Neural cell (in vitro differentiated cells): Measurements from ENCODE around the gene POLR1A. TPM values are rescaled to one million over a fixed set of nuclear protein-coding genes. Genes with fewer than 3 reads are reported as not detected.

Experiments used
- H2AFZ ChIP-seq: fragments of 200-600, 300-800 bp; sonication (generic), shearing (Covaris generic); 2 replicates; pipeline ENCODE4 v1.6.0; 2014; ENCODE audit warnings: low read depth, mild to moderate bottlenecking, antibody characterized with exemption, low read length, moderate library complexity
- H3F3A ChIP-seq: fragments of 200-600 bp; shearing (Covaris generic); 2 replicates; pipeline ENCODE4 v1.6.1; 2016; ENCODE audit warnings: mild to moderate bottlenecking, moderate library complexity, mixed read lengths, antibody characterized with exemption, low read length; ENCODE audit not compliant: insufficient read depth, poor library complexity, severe bottlenecking
- H3K27ac ChIP-seq: fragments of 200-600, 300-800 bp; sonication (generic), shearing (Covaris generic); 2 replicates; pipeline ENCODE4 v1.5.1; 2014; ENCODE audit warnings: mild to moderate bottlenecking, low read length, moderate library complexity
- H3K27me3 ChIP-seq: fragments of 300-800, 200-600 bp; sonication (generic), shearing (Covaris generic); 2 replicates; pipeline ENCODE4 v1.6.0; 2014; ENCODE audit warnings: mild to moderate bottlenecking, low read depth, low read length, moderate library complexity; ENCODE audit not compliant: insufficient read depth
- H3K36me3 ChIP-seq: fragments of 300-800, 200-600 bp; sonication (generic), shearing (Covaris generic); 2 replicates; pipeline ENCODE4 v1.5.1; 2014; ENCODE audit warnings: mild to moderate bottlenecking, antibody characterized with exemption, low read length, moderate library complexity; ENCODE audit not compliant: insufficient read depth
- H3K4me2 ChIP-seq: fragments of 300-800, 200-600 bp; sonication (generic), shearing (Covaris generic); 2 replicates; pipeline ENCODE4 v1.6.0; 2014; ENCODE audit warnings: mild to moderate bottlenecking, low read length
- H3K4me3 ChIP-seq: fragments of 300-800, 200-600 bp; sonication (generic), shearing (Covaris generic); 2 replicates; pipeline ENCODE4 v1.5.1; 2014; ENCODE audit warnings: mild to moderate bottlenecking, low read length, moderate library complexity
- H3K79me2 ChIP-seq: fragments of 200-600 bp; shearing (Covaris generic); replicated peaks from 2 replicates; pipeline ENCODE4 v1.6.0; 2014; ENCODE audit warnings: mild to moderate bottlenecking, low read length, moderate library complexity; ENCODE audit not compliant: insufficient read depth
- H3K9ac ChIP-seq: fragments of 300-800, 200-600 bp; sonication (generic), shearing (Covaris generic); 2 replicates; pipeline ENCODE4 v1.6.1; 2016; ENCODE audit warnings: mild to moderate bottlenecking, low read length, mixed read lengths
- H3K9me2 ChIP-seq: fragments of 200-600 bp; shearing (Covaris generic); 2 replicates; pipeline ENCODE4 v1.6.1; 2016; ENCODE audit warnings: mild to moderate bottlenecking, low read length, mixed read lengths; ENCODE audit not compliant: insufficient read depth
- H3K9me3 ChIP-seq: fragments of 200-600, 300-800 bp; sonication (generic), shearing (Covaris generic); 2 replicates; pipeline ENCODE4 v1.6.1; 2016; ENCODE audit warnings: mild to moderate bottlenecking, mixed run types, low read length, moderate library complexity, mixed read lengths
- H4K20me1 ChIP-seq: fragments of 200-600 bp; shearing (Covaris generic); 2 replicates; pipeline ENCODE4 v1.6.1; 2016; ENCODE audit warnings: mild to moderate bottlenecking, mixed run types; ENCODE audit not compliant: insufficient read depth
- EP300 ChIP-seq: fragments of 450-650 bp; conservative IDR thresholded peaks from 2 replicates; pipeline ENCODE4 v1.6.1; 2014; ENCODE audit warnings: antibody characterized with exemption, mild to moderate bottlenecking, moderate library complexity; ENCODE audit not compliant: poor library complexity, severe bottlenecking
- EZH2 ChIP-seq: fragments of 200-600, 300-800 bp; shearing (Covaris generic), sonication (generic); IDR thresholded peaks from 2 replicates; pipeline ENCODE4 v1.6.1; 2014; ENCODE audit warnings: antibody characterized with exemption, low read length, borderline replicate concordance, mild to moderate bottlenecking; ENCODE audit not compliant: insufficient read depth, poor library complexity, severe bottlenecking
- MXI1 ChIP-seq: fragments of 450-650 bp; conservative IDR thresholded peaks from 2 replicates; pipeline ENCODE4 v1.6.1; 2014; ENCODE audit warnings: antibody characterized with exemption, mild to moderate bottlenecking; ENCODE audit not compliant: poor library complexity, severe bottlenecking
- POLR2AphosphoS5 ChIP-seq: IDR thresholded peaks from 2 replicates; pipeline ENCODE4 v1.6.1; 2012
- RAD21 ChIP-seq: fragments of 450-650 bp; conservative IDR thresholded peaks from 2 replicates; pipeline ENCODE4 v1.6.1; 2014; ENCODE audit warnings: antibody characterized with exemption, mild to moderate bottlenecking, moderate library complexity
- REST ChIP-seq: IDR thresholded peaks from 2 replicates; pipeline ENCODE4 v1.6.1; 2012; ENCODE audit warnings: borderline replicate concordance
- SMC3 ChIP-seq: fragments of 450-650 bp; conservative IDR thresholded peaks from 2 replicates; pipeline ENCODE4 v1.6.1; 2014; ENCODE audit warnings: antibody characterized with exemption, mild to moderate bottlenecking, moderate library complexity; ENCODE audit not compliant: poor library complexity
- TAF1 ChIP-seq: IDR thresholded peaks from 2 replicates; pipeline ENCODE4 v1.6.1; 2012; ENCODE audit warnings: low read depth
- polyA plus RNA-seq: library from polyadenylated mRNA; depleted of rRNA; stranded (reverse); fragments of >200 nt; gene quantifications from 2 replicates; pipeline ENCODE4 v1.2.3, GENCODE V29; 2014
- TF ChIP-seq, protein P1 (sequence below): fragments of 450-650 bp; IDR thresholded peaks from 2 replicates; pipeline ENCODE4 v1.5.1; 2014; ENCODE audit warnings: antibody characterized with exemption, mild to moderate bottlenecking, moderate library complexity; ENCODE audit not compliant: poor library complexity, severe bottlenecking

The POLR1A gene
- polyA plus RNA-seq, 1 donor from 2014 or later: 5.4 TPM

GRCh38 chr2:86048383-86048701, 57.3 kb downstream of the POLR1A start:
- H3K4me2 ChIP-seq: no peak overlapping the region
- H3K27ac ChIP-seq: no peak overlapping the region
- H3K4me3 ChIP-seq: no peak overlapping the region
- no peaks in the 10 kb centered on the region for H3K27me3 ChIP-seq
- H3K36me3 ChIP-seq: no peaks in the 10 kb centered on the region
- H2AFZ ChIP-seq: no peak overlapping the region
- no peaks in the 10 kb centered on the region for H3K9me3 ChIP-seq
- H3K9ac ChIP-seq: no peak overlapping the region
- no peaks in the 10 kb centered on the region for H3K9me2 ChIP-seq
- H3F3A ChIP-seq: no peaks in the 10 kb centered on the region
- TF ChIP-seq MXI1: no peak
- no peak for TF ChIP-seq EZH2
- no peak for TF ChIP-seq RAD21
- TF ChIP-seq, protein P1, sequence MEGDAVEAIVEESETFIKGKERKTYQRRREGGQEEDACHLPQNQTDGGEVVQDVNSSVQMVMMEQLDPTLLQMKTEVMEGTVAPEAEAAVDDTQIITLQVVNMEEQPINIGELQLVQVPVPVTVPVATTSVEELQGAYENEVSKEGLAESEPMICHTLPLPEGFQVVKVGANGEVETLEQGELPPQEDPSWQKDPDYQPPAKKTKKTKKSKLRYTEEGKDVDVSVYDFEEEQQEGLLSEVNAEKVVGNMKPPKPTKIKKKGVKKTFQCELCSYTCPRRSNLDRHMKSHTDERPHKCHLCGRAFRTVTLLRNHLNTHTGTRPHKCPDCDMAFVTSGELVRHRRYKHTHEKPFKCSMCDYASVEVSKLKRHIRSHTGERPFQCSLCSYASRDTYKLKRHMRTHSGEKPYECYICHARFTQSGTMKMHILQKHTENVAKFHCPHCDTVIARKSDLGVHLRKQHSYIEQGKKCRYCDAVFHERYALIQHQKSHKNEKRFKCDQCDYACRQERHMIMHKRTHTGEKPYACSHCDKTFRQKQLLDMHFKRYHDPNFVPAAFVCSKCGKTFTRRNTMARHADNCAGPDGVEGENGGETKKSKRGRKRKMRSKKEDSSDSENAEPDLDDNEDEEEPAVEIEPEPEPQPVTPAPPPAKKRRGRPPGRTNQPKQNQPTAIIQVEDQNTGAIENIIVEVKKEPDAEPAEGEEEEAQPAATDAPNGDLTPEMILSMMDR: no peak
- no peak for TF ChIP-seq POLR2AphosphoS5
- TF ChIP-seq EP300: no peak
- no peak for TF ChIP-seq TAF1
- no peak for TF ChIP-seq REST
- no peak for TF ChIP-seq SMC3
- H4K20me1 ChIP-seq: no peaks in the 10 kb centered on the region
- H3K79me2 ChIP-seq: no peaks in the 10 kb centered on the region

DNA sequence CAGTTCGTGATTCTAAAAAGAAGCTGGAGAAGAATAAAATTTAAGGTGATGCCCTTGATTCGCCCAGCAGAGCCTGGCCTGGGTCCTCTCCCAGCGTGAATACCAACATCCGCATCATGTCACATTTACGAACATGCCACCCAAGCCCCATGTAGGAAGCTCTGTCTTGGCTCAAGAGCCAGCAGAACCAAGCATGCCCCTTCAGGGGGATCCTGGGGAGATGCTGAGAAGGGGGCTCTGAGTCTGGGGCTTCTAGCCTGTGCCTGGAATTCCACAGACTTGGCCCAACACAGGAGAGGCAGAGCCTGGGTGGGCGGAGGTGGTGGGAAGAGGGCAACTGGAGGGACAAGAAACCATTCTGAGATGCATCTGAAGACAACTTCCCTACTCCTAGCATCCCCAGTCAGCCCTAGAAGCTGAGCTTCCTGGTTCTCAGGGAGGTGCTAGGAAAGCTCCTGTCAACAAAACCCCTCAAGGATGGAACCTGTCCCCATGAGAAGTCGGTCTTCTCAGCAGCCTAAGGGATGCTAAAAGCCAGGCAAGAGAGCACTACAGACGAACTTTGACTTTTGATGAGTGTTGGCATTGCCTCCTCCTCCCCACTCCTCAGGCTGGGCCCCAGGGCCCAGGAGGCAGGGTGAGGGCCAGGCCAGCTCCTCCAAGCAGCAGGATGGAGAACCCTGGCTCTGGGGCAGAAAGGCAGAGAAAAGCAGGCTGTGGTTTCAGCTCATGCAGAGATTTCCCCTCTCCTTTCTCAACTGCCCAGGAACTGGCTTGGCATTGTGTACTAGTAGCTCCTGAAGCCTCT, 57.9 kb downstream of the POLR1A start:
- H3K27ac ChIP-seq: no peak overlapping the region
- H3K9ac ChIP-seq: no peak overlapping the region

More for the DNA sequence above, 57.9 kb downstream of the POLR1A start:
- no peaks in the 10 kb centered on the region for H3K27me3 ChIP-seq
- H2AFZ ChIP-seq: no peak overlapping the region
- no peaks in the 10 kb centered on the region for H3K36me3 ChIP-seq
- no peaks in the 10 kb centered on the region for H4K20me1 ChIP-seq
- H3K79me2 ChIP-seq: no peaks in the 10 kb centered on the region
- H3K9me2 ChIP-seq: no peaks in the 10 kb centered on the region
- no peaks in the 10 kb centered on the region for H3F3A ChIP-seq
- H3K4me2 ChIP-seq: no peak overlapping the region
- H3K4me3 ChIP-seq: no peak overlapping the region
- H3K9me3 ChIP-seq: no peaks in the 10 kb centered on the region
- no peak for TF ChIP-seq EZH2
